Measurements from ENCODE around the gene MAPKAPK2. TPM values are rescaled to one million over a fixed set of nuclear protein-coding genes. Genes with fewer than 3 reads are reported as not detected.

Gene MAPKAPK2
- total RNA-seq, 2 experiments from 2014 or later = 157 to 166 TPM

DNA sequence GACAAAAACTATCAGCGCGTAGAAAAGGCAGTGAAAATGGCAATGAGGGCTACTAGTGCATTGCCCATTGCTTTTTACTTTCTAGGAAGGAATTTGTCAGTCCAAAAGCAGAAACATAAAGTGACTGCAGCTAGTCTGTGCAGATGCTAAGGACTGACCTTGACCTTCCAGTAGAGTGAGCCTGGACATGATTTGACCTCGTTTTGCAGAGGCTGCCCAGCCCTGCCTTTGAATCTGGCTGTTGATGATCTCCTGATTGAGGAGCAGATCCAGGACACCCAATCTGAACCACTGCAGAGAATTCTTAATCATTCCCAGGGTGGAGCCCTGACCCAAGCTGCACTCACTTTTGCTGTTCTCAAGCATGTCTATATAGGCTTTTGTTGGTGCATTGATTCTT is 27.8 kb upstream of the MAPKAPK2 start:
- intact Hi-C loops (cut with DNase I, micrococcal nuclease) = no loop called here
- Histone ChIP-seq H3K27ac (ENCODE audit: low read depth in 1 of 2, low read length in 2 of 2) (no peak overlapping the region), H3K36me3 (ENCODE audit: insufficient read depth, low read length) (no peaks in the 10 kb centered on the region), H3K9me3 (ENCODE audit: control insufficient read depth in 1 of 2, insufficient read depth in 1 of 2, low read length in 2 of 2) (no peaks in the 10 kb centered on the region), H3K4me1 (ENCODE audit: insufficient read depth, low read length) (peaks cover 6% of the 10 kb centered on the region), H3K27me3 (ENCODE audit: control insufficient read depth in 1 of 2, insufficient read depth in 2 of 2, low read length in 2 of 2) (peaks cover 9 to 18% of the 10 kb centered on the region in 2 experiments), H3K4me3 (ENCODE audit: low read length) (no peak overlapping the region)
- ChIA-PET CTCF (interaction anchor here (1.6 kb wide), 1 partner anchor 69 kb away, joined by 4 read pairs; no protein-coding TSS in a partner anchor), POLR2A (no interaction called here)
- ATAC-seq (ENCODE audit: poor library complexity) (no peak), DNase-seq (no peak)
- Mint-ChIP-seq H3K4me3 (no peak overlapping the region), H3K9me3 (no peaks in the 10 kb centered on the region), H3K4me1 (ENCODE audit: low read depth) (no peaks in the 10 kb centered on the region), H3K27ac (no peak overlapping the region), H3K27me3 (peaks cover 33% of the 10 kb centered on the region), H3K36me3 (ENCODE audit: low read depth) (no peaks in the 10 kb centered on the region)
- TF ChIP-seq, protein P1, sequence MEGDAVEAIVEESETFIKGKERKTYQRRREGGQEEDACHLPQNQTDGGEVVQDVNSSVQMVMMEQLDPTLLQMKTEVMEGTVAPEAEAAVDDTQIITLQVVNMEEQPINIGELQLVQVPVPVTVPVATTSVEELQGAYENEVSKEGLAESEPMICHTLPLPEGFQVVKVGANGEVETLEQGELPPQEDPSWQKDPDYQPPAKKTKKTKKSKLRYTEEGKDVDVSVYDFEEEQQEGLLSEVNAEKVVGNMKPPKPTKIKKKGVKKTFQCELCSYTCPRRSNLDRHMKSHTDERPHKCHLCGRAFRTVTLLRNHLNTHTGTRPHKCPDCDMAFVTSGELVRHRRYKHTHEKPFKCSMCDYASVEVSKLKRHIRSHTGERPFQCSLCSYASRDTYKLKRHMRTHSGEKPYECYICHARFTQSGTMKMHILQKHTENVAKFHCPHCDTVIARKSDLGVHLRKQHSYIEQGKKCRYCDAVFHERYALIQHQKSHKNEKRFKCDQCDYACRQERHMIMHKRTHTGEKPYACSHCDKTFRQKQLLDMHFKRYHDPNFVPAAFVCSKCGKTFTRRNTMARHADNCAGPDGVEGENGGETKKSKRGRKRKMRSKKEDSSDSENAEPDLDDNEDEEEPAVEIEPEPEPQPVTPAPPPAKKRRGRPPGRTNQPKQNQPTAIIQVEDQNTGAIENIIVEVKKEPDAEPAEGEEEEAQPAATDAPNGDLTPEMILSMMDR (IDR thresholded peaks at IDR 0.05) = no peak

DNA sequence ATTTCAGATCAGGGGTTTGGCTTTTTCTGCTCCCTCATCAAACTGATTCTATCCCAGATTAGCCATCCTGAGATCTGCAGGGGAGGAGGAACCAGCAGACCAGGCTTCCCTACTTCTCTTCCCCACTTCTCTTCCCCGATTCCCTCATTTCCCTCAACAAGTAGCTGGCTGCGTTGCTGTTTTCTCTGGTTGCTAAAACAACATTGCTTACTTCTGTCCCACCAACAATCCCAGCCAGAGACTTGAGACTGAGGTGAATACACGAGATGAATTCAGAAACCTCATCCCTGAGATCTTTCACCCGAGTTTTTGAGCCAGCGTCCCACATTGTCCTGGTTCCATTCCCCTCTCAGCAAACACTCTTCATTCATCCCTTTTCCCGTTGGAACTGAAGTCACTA is 27.0 kb upstream of the MAPKAPK2 start:
- intact Hi-C loops (cut with DNase I, micrococcal nuclease) = no loop called here
- no peak overlapping the region for H3K27ac Mint-ChIP-seq
- no peaks in the 10 kb centered on the region for H3K36me3 Mint-ChIP-seq (ENCODE audit: low read depth)
- H3K27me3 ChIP-seq (ENCODE audit: control insufficient read depth in 1 of 2, insufficient read depth in 2 of 2, low read length in 2 of 2) = peaks cover 10 to 18% of the 10 kb centered on the region in 2 experiments
- no peak overlapping the region for H3K27ac ChIP-seq (ENCODE audit: low read depth in 1 of 2, low read length in 2 of 2)
- H3K9me3 Mint-ChIP-seq = no peaks in the 10 kb centered on the region
- H3K4me1 ChIP-seq (ENCODE audit: insufficient read depth, low read length) = peaks cover 6% of the 10 kb centered on the region
- no peak overlapping the region for H3K4me3 Mint-ChIP-seq
- TF ChIP-seq, protein P1 (IDR thresholded peaks at IDR 0.05) = no peak
- no peaks in the 10 kb centered on the region for H3K9me3 ChIP-seq (ENCODE audit: control insufficient read depth in 1 of 2, insufficient read depth in 1 of 2, low read length in 2 of 2)
- ChIA-PET CTCF (interaction anchor here (0.6 to 2.4 kb wide), 14 partner anchors 8 to 1476 kb away, joined by 3 to 15 read pairs (median 4); partner anchors contain the start of genes DYRK3 and EIF2D), POLR2A (interaction anchor here (1.1 kb wide), 1 partner anchor 188 kb away, joined by 4 read pairs; the partner anchor contains the start of gene IKBKE)
- no peaks in the 10 kb centered on the region for H3K36me3 ChIP-seq (ENCODE audit: insufficient read depth, low read length)
- H3K27me3 Mint-ChIP-seq = peaks cover 36% of the 10 kb centered on the region
- ATAC-seq (ENCODE audit: poor library complexity) (no peak), DNase-seq (no peak)
- H3K4me3 ChIP-seq (ENCODE audit: low read length) = no peak overlapping the region
- H3K4me1 Mint-ChIP-seq (ENCODE audit: low read depth) = no peaks in the 10 kb centered on the region

DNA sequence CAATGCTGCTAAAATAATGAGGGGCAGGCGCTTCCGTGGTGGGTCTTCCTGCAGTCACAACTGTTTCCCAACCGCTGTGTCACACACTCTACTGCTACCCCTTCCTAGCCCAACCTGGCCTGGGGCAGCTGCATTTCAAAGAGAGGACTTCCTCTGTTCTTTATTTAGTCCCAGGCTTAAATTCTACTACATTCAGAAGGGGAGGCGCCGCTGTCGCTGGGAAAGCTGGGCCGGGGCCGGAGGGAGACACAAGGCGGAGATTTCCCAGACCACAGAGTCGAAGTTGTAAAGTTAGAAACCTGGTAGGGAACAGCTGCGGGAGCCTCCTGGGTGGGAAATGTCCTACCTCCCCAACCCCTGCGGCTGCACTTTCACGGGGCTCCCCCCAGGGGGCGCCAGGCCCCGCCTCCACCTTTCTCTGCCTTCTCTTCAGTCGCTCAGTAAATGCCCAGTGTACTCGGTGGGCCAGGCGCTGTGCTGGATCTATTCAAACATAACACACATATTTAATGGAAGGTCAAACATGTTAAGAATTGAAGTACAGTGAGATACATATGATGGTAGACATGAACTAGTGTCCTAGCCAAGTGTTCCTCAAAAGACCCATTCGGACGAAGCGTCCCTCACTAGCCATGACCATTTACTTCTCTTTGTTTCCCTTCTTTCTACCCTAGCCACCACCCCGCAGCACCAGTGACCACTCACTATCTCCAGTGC is 26.3 kb upstream of the MAPKAPK2 start:
- CTCF ChIA-PET = interaction anchor here (0.6 to 2.4 kb wide), 17 partner anchors 8 to 1476 kb away, joined by 3 to 15 read pairs (median 4); partner anchors contain the start of genes DYRK3 and EIF2D
- no peaks in the 10 kb centered on the region for H3K36me3 ChIP-seq (ENCODE audit: insufficient read depth, low read length)
- POLR2A ChIA-PET = interaction anchor here (1.1 kb wide), 1 partner anchor 189 kb away, joined by 4 read pairs; the partner anchor contains the start of gene IKBKE
- H3K27ac ChIP-seq (ENCODE audit: low read depth in 1 of 2, low read length in 2 of 2) = no peak overlapping the region
- DNase-seq = peak in 12 of 14 experiments; percentile 19 to 74 (median 42)
- TF ChIP-seq, protein P1 (IDR thresholded peaks at IDR 0.05) = peak; percentile 53
- H3K4me3 Mint-ChIP-seq = no peak overlapping the region
- intact Hi-C loops (cut with DNase I, micrococcal nuclease) = no loop called here
- no peaks in the 10 kb centered on the region for H3K9me3 Mint-ChIP-seq
- peaks cover 6% of the 10 kb centered on the region for H3K4me1 ChIP-seq (ENCODE audit: insufficient read depth, low read length)
- no peaks in the 10 kb centered on the region for H3K9me3 ChIP-seq (ENCODE audit: control insufficient read depth in 1 of 2, insufficient read depth in 1 of 2, low read length in 2 of 2)
- peaks cover 16 to 23% of the 10 kb centered on the region in 2 experiments for H3K27me3 ChIP-seq (ENCODE audit: control insufficient read depth in 1 of 2, insufficient read depth in 2 of 2, low read length in 2 of 2)
- no peak overlapping the region for H3K4me3 ChIP-seq (ENCODE audit: low read length)
- no peaks in the 10 kb centered on the region for H3K36me3 Mint-ChIP-seq (ENCODE audit: low read depth)
- H3K4me1 Mint-ChIP-seq (ENCODE audit: low read depth) = no peaks in the 10 kb centered on the region
- peak; percentile 66 for ATAC-seq (ENCODE audit: poor library complexity)
- peaks cover 43% of the 10 kb centered on the region for H3K27me3 Mint-ChIP-seq
- no peak overlapping the region for H3K27ac Mint-ChIP-seq

All from CD4-positive, alpha-beta T cell (primary cell).